Prostate gland (tissue), 2 donors: ENCODE data around the gene CUX1.

Experiments used
- POLR2A ChIP-seq: fragments of 450-650 bp; IDR thresholded peaks from one replicate; pipeline ENCODE4 v1.6.1; 2016; ENCODE audit warnings: antibody characterized with exemption, mild to moderate bottlenecking
- TF ChIP-seq, protein P1 (sequence below), 4 experiments: fragments of 200-600 bp in 2 of 4; fragments of 450-650 bp in 2 of 4; sonication (generic) in 2 of 4; IDR thresholded peaks; 1 replicate in 3 of 4; 2 replicates in 1 of 4; pipeline ENCODE4 v1.5.1; 2016 to 2019; ENCODE audit warnings: antibody characterized with exemption in 4 of 4, mild to moderate bottlenecking in 2 of 4, moderate library complexity in 2 of 4

DNA sequence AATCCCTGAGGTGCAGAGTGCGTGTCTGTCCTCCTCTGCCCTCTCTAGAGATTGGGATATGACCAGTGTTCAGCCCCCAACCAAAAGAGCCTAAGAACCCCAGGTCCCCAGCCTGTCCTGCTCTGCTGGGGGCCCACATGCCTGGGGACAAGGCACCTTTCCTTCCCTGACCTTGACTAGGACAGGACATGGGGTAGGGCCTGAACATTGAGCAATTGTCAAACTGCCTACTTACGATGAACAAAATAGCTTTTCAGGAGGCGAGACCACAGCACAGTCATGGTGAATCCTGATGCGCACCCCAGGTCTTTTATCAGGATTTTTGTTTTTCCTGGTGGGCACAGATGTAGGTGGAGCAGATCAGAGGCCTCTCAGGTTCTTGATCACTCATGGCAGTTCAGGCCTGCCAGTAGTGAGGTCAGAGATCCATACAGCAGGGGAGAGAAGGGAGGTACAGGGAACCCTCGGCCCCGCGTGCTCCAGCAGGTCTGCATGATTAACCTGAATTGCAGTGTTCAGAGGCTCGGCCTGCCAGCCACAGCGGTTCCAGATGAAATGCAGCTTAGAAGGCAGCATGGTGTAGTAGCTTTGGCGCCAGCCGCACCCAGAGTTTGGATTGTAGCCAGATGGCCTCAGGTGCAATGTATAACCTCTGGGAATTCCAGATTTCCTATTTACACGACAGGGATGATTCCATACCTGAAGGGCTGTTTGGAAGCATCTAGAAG is 191.3 kb downstream of the CUX1 start:
- TF ChIP-seq, protein P1, sequence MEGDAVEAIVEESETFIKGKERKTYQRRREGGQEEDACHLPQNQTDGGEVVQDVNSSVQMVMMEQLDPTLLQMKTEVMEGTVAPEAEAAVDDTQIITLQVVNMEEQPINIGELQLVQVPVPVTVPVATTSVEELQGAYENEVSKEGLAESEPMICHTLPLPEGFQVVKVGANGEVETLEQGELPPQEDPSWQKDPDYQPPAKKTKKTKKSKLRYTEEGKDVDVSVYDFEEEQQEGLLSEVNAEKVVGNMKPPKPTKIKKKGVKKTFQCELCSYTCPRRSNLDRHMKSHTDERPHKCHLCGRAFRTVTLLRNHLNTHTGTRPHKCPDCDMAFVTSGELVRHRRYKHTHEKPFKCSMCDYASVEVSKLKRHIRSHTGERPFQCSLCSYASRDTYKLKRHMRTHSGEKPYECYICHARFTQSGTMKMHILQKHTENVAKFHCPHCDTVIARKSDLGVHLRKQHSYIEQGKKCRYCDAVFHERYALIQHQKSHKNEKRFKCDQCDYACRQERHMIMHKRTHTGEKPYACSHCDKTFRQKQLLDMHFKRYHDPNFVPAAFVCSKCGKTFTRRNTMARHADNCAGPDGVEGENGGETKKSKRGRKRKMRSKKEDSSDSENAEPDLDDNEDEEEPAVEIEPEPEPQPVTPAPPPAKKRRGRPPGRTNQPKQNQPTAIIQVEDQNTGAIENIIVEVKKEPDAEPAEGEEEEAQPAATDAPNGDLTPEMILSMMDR (IDR thresholded peaks at IDR 0.05) = no peak
- TF ChIP-seq POLR2A = no peak
